Neural progenitor cell (in vitro differentiated cells): ENCODE data around the gene ZNF595. TPM values are rescaled to one million over a fixed set of nuclear protein-coding genes. Genes with fewer than 3 reads are reported as not detected.
"Not testable (repeated sequence)": the region's sequence is repeated elsewhere in the genome, so short reads cannot be mapped to it uniquely, and the experiment has no call there.

Experiments used
- DNase-seq: peaks from one replicate; pipeline ENCODE4 v3.0.0-alpha.2; 2016; ENCODE audit warnings: low spot score
- H2AFZ ChIP-seq: fragments of 200-600 bp; sonication (generic); replicated peaks from 2 replicates; pipeline ENCODE4 v1.6.1; 2016; ENCODE audit warnings: antibody characterized with exemption
- H3F3A ChIP-seq: fragments of 200-600 bp; sonication (generic); 2 replicates; pipeline ENCODE4 v1.6.1; 2016; ENCODE audit warnings: antibody characterized with exemption, low read depth
- H3K27ac ChIP-seq: fragments of 200-600 bp; sonication (generic); 2 replicates; pipeline ENCODE4 v1.5.1; 2016; ENCODE audit warnings: mild to moderate bottlenecking
- H3K27me3 ChIP-seq: fragments of 200-600 bp; sonication (generic); 2 replicates; pipeline ENCODE4 v1.6.1; 2016; ENCODE audit warnings: mild to moderate bottlenecking, moderate library complexity
- H3K36me3 ChIP-seq: fragments of 200-600 bp; sonication (generic); 2 replicates; pipeline ENCODE4 v1.5.1; 2016
- H3K4me1 ChIP-seq: fragments of 200-600 bp; sonication (generic); 2 replicates; pipeline ENCODE4 v1.6.1; 2016; ENCODE audit warnings: mixed run types
- H3K4me2 ChIP-seq: fragments of 200-600 bp; sonication (generic); 2 replicates; pipeline ENCODE4 v1.6.1; 2016
- H3K4me3 ChIP-seq: fragments of 200-600 bp; sonication (generic); 2 replicates; pipeline ENCODE4 v1.5.1; 2016
- H3K79me2 ChIP-seq: fragments of 200-600 bp; sonication (generic); 2 replicates; pipeline ENCODE4 v1.6.1; 2016; ENCODE audit warnings: low read depth
- H3K9ac ChIP-seq: fragments of 200-600 bp; sonication (generic); 2 replicates; pipeline ENCODE4 v1.6.1; 2016
- H3K9me3 ChIP-seq: fragments of 200-600 bp; sonication (generic); 2 replicates; pipeline ENCODE4 v1.5.1; 2016; ENCODE audit warnings: low read depth
- H4K20me1 ChIP-seq: fragments of 200-600 bp; sonication (generic); 2 replicates; pipeline ENCODE4 v1.6.1; 2016; ENCODE audit warnings: low read depth
- H3K27ac Mint-ChIP-seq: 3 replicates; pipeline ENCODE4 v1.8.0; 2021; ENCODE audit warnings: mixed read lengths
- H3K27me3 Mint-ChIP-seq: 2 replicates; pipeline ENCODE4 v1.8.0; 2022; ENCODE audit warnings: low read depth, mild to moderate bottlenecking, inconsistent platforms, moderate library complexity, mixed read lengths; ENCODE audit not compliant: insufficient read depth
- H3K36me3 Mint-ChIP-seq: 3 replicates; pipeline ENCODE4 v1.8.0; 2021; ENCODE audit warnings: mixed read lengths
- H3K4me1 Mint-ChIP-seq: 3 replicates; pipeline ENCODE4 v1.8.0; 2021; ENCODE audit warnings: mixed read lengths
- H3K4me3 Mint-ChIP-seq: 3 replicates; pipeline ENCODE4 v1.8.0; 2021; ENCODE audit warnings: mild to moderate bottlenecking, moderate library complexity, mixed read lengths
- H3K9me3 Mint-ChIP-seq: 3 replicates; pipeline ENCODE4 v1.8.0; 2020; ENCODE audit warnings: mixed read lengths
- total RNA-seq: library from RNA; depleted of rRNA; stranded (reverse); fragments of >200 nt; gene quantifications from 2 replicates; pipeline ENCODE4 v1.2.3, GENCODE V29; 2015; ENCODE audit warnings: low replicate concordance

The ZNF595 gene
- total RNA-seq, 1 donor from 2014 or later: 36.0 TPM

GRCh38 chr4:24359-24758 is 28.8 kb upstream of the ZNF595 start:
- not testable (repeated sequence) for H3K4me1 ChIP-seq, H3K9ac ChIP-seq, H3K27me3 Mint-ChIP-seq, H3F3A ChIP-seq, H3K27ac ChIP-seq, H2AFZ ChIP-seq, H3K4me3 ChIP-seq, H3K9me3 ChIP-seq, H3K9me3 Mint-ChIP-seq, H3K4me1 Mint-ChIP-seq, DNase-seq, H3K36me3 ChIP-seq, H3K36me3 Mint-ChIP-seq, H4K20me1 ChIP-seq, H3K4me3 Mint-ChIP-seq, H3K27ac Mint-ChIP-seq, H3K4me2 ChIP-seq, H3K79me2 ChIP-seq, H3K27me3 ChIP-seq

- not testable (repeated sequence) for H3K27me3 ChIP-seq, DNase-seq, H3K9me3 ChIP-seq, H3K27ac ChIP-seq, H2AFZ ChIP-seq, H3K9ac ChIP-seq, H3K36me3 ChIP-seq, H3K4me1 Mint-ChIP-seq, H3K36me3 Mint-ChIP-seq, H3K9me3 Mint-ChIP-seq, H3K27ac Mint-ChIP-seq, H3K27me3 Mint-ChIP-seq, H4K20me1 ChIP-seq, H3K4me2 ChIP-seq, H3F3A ChIP-seq, H3K4me1 ChIP-seq, H3K4me3 ChIP-seq, H3K79me2 ChIP-seq, H3K4me3 Mint-ChIP-seq
These were observed 25.6 kb upstream of the ZNF595 start for GRCh38 chr4:27501-27900.

GRCh38 chr4:28767-29542 is 24.2 kb upstream of the ZNF595 start:
- H3K36me3 ChIP-seq, H3F3A ChIP-seq, H3K27me3 ChIP-seq, H3K79me2 ChIP-seq, H3K27ac ChIP-seq, H3K4me3 ChIP-seq, H3K9me3 ChIP-seq, H3K27me3 Mint-ChIP-seq, H3K36me3 Mint-ChIP-seq, H3K4me1 ChIP-seq, H3K4me3 Mint-ChIP-seq, H4K20me1 ChIP-seq, H3K27ac Mint-ChIP-seq, DNase-seq, H3K9me3 Mint-ChIP-seq, H3K4me1 Mint-ChIP-seq, H3K9ac ChIP-seq, H2AFZ ChIP-seq, H3K4me2 ChIP-seq: not testable (repeated sequence)

- H3K4me1 Mint-ChIP-seq, H3K36me3 ChIP-seq, H3K79me2 ChIP-seq, H3K27ac Mint-ChIP-seq, H4K20me1 ChIP-seq, H3K4me2 ChIP-seq, H3K4me3 Mint-ChIP-seq, H3K27ac ChIP-seq, H3F3A ChIP-seq, H3K4me1 ChIP-seq, H3K9ac ChIP-seq, H3K36me3 Mint-ChIP-seq, H3K9me3 Mint-ChIP-seq, H3K27me3 ChIP-seq, H3K4me3 ChIP-seq, H2AFZ ChIP-seq, H3K27me3 Mint-ChIP-seq, DNase-seq: not testable (repeated sequence)
- H3K9me3 ChIP-seq: peaks cover 13% of the 10 kb centered on the region
These were observed 19.8 kb upstream of the ZNF595 start for GRCh38 chr4:33314-33713.

GRCh38 chr4:36559-37415 is 16.3 kb upstream of the ZNF595 start:
- not testable (repeated sequence) for H3K4me2 ChIP-seq, H3K4me3 ChIP-seq, H3K4me1 ChIP-seq, H3K36me3 ChIP-seq, H4K20me1 ChIP-seq, H3K27me3 Mint-ChIP-seq, H3K27ac Mint-ChIP-seq, H2AFZ ChIP-seq, H3K27ac ChIP-seq, H3F3A ChIP-seq, H3K9me3 ChIP-seq, H3K36me3 Mint-ChIP-seq, H3K9ac ChIP-seq, H3K27me3 ChIP-seq, H3K79me2 ChIP-seq, H3K4me1 Mint-ChIP-seq, H3K9me3 Mint-ChIP-seq, H3K4me3 Mint-ChIP-seq
- DNase-seq: peak; percentile 1

- not testable (repeated sequence) for H3F3A ChIP-seq, H3K9ac ChIP-seq, H3K27me3 ChIP-seq, H3K4me1 Mint-ChIP-seq, H3K27ac ChIP-seq, H3K4me3 ChIP-seq, H3K9me3 ChIP-seq, H3K36me3 Mint-ChIP-seq, H3K79me2 ChIP-seq, H3K36me3 ChIP-seq, H3K9me3 Mint-ChIP-seq, H3K27ac Mint-ChIP-seq, H3K4me3 Mint-ChIP-seq, H3K27me3 Mint-ChIP-seq, H4K20me1 ChIP-seq, H3K4me1 ChIP-seq, H3K4me2 ChIP-seq, DNase-seq, H2AFZ ChIP-seq
These were observed 14.9 kb upstream of the ZNF595 start for GRCh38 chr4:38202-38601.

GRCh38 chr4:43375-43774 is 9.7 kb upstream of the ZNF595 start:
- H3K4me2 ChIP-seq, H3K4me1 Mint-ChIP-seq, H3K27me3 ChIP-seq, H3K4me1 ChIP-seq, H3K27me3 Mint-ChIP-seq, H3K36me3 ChIP-seq, H3K27ac ChIP-seq, H2AFZ ChIP-seq, H3F3A ChIP-seq, H3K4me3 Mint-ChIP-seq, H4K20me1 ChIP-seq, H3K4me3 ChIP-seq, H3K36me3 Mint-ChIP-seq, H3K79me2 ChIP-seq, DNase-seq, H3K27ac Mint-ChIP-seq, H3K9ac ChIP-seq, H3K9me3 Mint-ChIP-seq: not testable (repeated sequence)
- H3K9me3 ChIP-seq: peaks cover 12% of the 10 kb centered on the region

GRCh38 chr4:51253-51652 is 1.9 kb upstream of the ZNF595 start:
- H3K4me3 ChIP-seq, DNase-seq, H3K4me3 Mint-ChIP-seq, H3K27me3 ChIP-seq, H3K4me1 Mint-ChIP-seq, H3K79me2 ChIP-seq, H3K4me1 ChIP-seq, H4K20me1 ChIP-seq, H3K27ac Mint-ChIP-seq, H3K36me3 Mint-ChIP-seq, H2AFZ ChIP-seq, H3K27me3 Mint-ChIP-seq, H3K9ac ChIP-seq, H3K9me3 Mint-ChIP-seq, H3K4me2 ChIP-seq, H3K27ac ChIP-seq, H3K36me3 ChIP-seq, H3F3A ChIP-seq: not testable (repeated sequence)
- peaks cover 11% of the 10 kb centered on the region for H3K9me3 ChIP-seq
